GM19043 (cell line): Measurements from ENCODE around the gene NKG7.

Experiments used
- ATAC-seq: cut with Tn5 transposase; IDR thresholded peaks from one replicate; pipeline ENCODE4 v1.9.1; 2021; ENCODE audit warnings: low read depth; ENCODE audit not compliant: unreplicated experiment

NKG7 gene

GRCh38 chr19:51392701-51393100 lies 20.2 kb upstream of the NKG7 start:
- no peak for ATAC-seq

GRCh38 chr19:51391073-51391611 lies 18.7 kb upstream of the NKG7 start:
- no peak for ATAC-seq

GRCh38 chr19:51389143-51389542 lies 16.7 kb upstream of the NKG7 start:
- no peak for ATAC-seq

GRCh38 chr19:51387924-51388389 lies 15.5 kb upstream of the NKG7 start, which contains the start of gene LIM2:
TSS of gene LIM2 (minus strand) at chr19:51387974. CDS start at chr19:51387443, 531 bp downstream.
- no peak for ATAC-seq

- no peak for ATAC-seq
Measured at GRCh38 chr19:51386882-51387520, 14.5 kb upstream of the NKG7 start.

- ATAC-seq = no peak
Measured at GRCh38 chr19:51382004-51382403, 9.6 kb upstream of the NKG7 start.

GRCh38 chr19:51380379-51380778 lies 7.9 kb upstream of the NKG7 start:
- no peak for ATAC-seq

- no peak for ATAC-seq
Measured at GRCh38 chr19:51377422-51377821, 5.0 kb upstream of the NKG7 start.

- ATAC-seq = no peak
Measured at GRCh38 chr19:51375504-51376221, 3.2 kb upstream of the NKG7 start.

GRCh38 chr19:51372021-51372648 lies 319 bp downstream of the NKG7 start:
- ATAC-seq = no peak

- ATAC-seq = no peak
Measured at GRCh38 chr19:51371186-51371690, 1.2 kb downstream of the NKG7 start.

- ATAC-seq = no peak
Measured at GRCh38 chr19:51370230-51370629, 2.2 kb downstream of the NKG7 start.

GRCh38 chr19:51368366-51369282 lies 3.8 kb downstream of the NKG7 start, which contains the start of gene CLDND2:
TSS of gene CLDND2 (minus strand) at chr19:51369003. CDS start at chr19:51368577, 426 bp downstream.
- ATAC-seq = no peak

- ATAC-seq = peak; percentile 78
Measured at GRCh38 chr19:51367565-51368365, 4.7 kb downstream of the NKG7 start.

- ATAC-seq = no peak
Measured at GRCh38 chr19:51367255-51367564, 5.2 kb downstream of the NKG7 start.

GRCh38 chr19:51366389-51367254 lies 5.8 kb downstream of the NKG7 start:
- peak; percentile 38 for ATAC-seq

GRCh38 chr19:51365965-51366388 lies 6.5 kb downstream of the NKG7 start, which contains the start of gene ETFB:
TSS of gene ETFB (minus strand) at chr19:51366388. CDS start at chr19:51366326, 62 bp downstream.
- no peak for ATAC-seq
